Measurements from ENCODE around the gene PLCH1.
A peak's percentile ranks its signal among the peaks of the same experiment; 100 is the strongest.

Gene PLCH1

DNA sequence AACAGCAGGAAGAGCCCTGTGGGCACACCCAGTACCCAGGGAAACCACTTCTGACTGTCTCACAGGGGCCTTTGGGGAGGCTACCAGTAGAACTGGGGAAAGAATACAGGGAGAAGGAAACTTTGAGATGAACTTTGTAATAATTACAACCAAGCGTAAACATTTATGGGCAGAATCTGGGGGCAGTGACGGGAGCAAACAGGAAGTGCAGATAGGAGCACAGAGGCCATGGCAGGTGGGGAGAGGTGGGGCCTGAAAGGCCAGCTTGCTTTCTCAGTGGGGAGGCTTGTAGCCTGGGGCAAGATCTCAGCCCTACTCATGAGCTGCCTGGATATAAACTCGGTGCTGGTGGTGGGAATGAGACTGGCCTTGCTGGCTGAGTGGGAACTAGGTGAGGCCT is 209.8 kb downstream of the PLCH1 start:
- Histone ChIP-seq H3K4me3 (ENCODE audit: low read length) (no peak overlapping the region), H3K36me3 (replicated peaks; ENCODE audit: low read depth, low read length) (no peaks in the 10 kb centered on the region), H3K4me1 (ENCODE audit: low read length) (no peaks in the 10 kb centered on the region), H2AFZ (ENCODE audit: low read depth, low read length) (no peak overlapping the region), H3K9me3 (ENCODE audit: insufficient read depth, low read length) (no peaks in the 10 kb centered on the region), H3K79me2 (ENCODE audit: low read length) (no peaks in the 10 kb centered on the region), H3K27ac (ENCODE audit: low read length) (no peak overlapping the region), H3K27me3 (ENCODE audit: low read depth, low read length) (no peaks in the 10 kb centered on the region), H3K9ac (ENCODE audit: low read length) (no peak overlapping the region), H3K4me2 (ENCODE audit: low read length) (no peak overlapping the region), H4K20me1 (ENCODE audit: insufficient read depth, low read length) (no peaks in the 10 kb centered on the region)
- TF ChIP-seq, protein P1, sequence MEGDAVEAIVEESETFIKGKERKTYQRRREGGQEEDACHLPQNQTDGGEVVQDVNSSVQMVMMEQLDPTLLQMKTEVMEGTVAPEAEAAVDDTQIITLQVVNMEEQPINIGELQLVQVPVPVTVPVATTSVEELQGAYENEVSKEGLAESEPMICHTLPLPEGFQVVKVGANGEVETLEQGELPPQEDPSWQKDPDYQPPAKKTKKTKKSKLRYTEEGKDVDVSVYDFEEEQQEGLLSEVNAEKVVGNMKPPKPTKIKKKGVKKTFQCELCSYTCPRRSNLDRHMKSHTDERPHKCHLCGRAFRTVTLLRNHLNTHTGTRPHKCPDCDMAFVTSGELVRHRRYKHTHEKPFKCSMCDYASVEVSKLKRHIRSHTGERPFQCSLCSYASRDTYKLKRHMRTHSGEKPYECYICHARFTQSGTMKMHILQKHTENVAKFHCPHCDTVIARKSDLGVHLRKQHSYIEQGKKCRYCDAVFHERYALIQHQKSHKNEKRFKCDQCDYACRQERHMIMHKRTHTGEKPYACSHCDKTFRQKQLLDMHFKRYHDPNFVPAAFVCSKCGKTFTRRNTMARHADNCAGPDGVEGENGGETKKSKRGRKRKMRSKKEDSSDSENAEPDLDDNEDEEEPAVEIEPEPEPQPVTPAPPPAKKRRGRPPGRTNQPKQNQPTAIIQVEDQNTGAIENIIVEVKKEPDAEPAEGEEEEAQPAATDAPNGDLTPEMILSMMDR (IDR thresholded peaks at IDR 0.05; ENCODE audit: low read depth, low read length): no peak
- no peak for TF ChIP-seq EZH2phosphoT487 (IDR thresholded peaks at IDR 0.05; ENCODE audit: low read depth)

DNA sequence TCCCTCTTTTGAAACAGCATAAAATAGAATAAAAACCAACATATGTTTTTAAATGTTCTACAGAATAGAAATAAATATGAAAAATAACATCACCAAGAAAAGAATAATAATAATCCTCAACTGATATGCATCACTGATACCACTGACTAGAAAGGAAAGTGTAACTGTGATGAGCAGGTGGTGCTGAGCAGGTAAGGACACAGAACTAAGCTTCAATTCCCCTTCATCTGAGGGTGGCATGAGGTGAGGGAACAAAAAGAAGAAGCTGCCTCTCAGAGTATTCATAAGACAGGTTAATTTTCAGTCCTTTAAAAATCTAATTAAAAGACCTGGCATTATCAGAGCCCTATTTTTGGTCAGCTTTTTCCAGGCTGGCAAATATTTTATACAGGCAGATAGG is 216.3 kb downstream of the PLCH1 start:
- H3K27ac ChIP-seq (ENCODE audit: low read length): no peak overlapping the region
- no peak overlapping the region for H2AFZ ChIP-seq (ENCODE audit: low read depth, low read length)
- H3K36me3 ChIP-seq (replicated peaks; ENCODE audit: low read depth, low read length): no peaks in the 10 kb centered on the region
- no peaks in the 10 kb centered on the region for H3K79me2 ChIP-seq (ENCODE audit: low read length)
- H4K20me1 ChIP-seq (ENCODE audit: insufficient read depth, low read length): no peaks in the 10 kb centered on the region
- TF ChIP-seq EZH2phosphoT487 (IDR thresholded peaks at IDR 0.05; ENCODE audit: low read depth): no peak
- TF ChIP-seq, protein P1 (IDR thresholded peaks at IDR 0.05; ENCODE audit: low read depth, low read length): no peak
- no peaks in the 10 kb centered on the region for H3K27me3 ChIP-seq (ENCODE audit: low read depth, low read length)
- H3K4me2 ChIP-seq (ENCODE audit: low read length): no peak overlapping the region
- no peak overlapping the region for H3K4me3 ChIP-seq (ENCODE audit: low read length)
- H3K4me1 ChIP-seq (ENCODE audit: low read length): peaks cover 26% of the 10 kb centered on the region
- no peak overlapping the region for H3K9ac ChIP-seq (ENCODE audit: low read length)
- H3K9me3 ChIP-seq (ENCODE audit: insufficient read depth, low read length): no peaks in the 10 kb centered on the region

DNA sequence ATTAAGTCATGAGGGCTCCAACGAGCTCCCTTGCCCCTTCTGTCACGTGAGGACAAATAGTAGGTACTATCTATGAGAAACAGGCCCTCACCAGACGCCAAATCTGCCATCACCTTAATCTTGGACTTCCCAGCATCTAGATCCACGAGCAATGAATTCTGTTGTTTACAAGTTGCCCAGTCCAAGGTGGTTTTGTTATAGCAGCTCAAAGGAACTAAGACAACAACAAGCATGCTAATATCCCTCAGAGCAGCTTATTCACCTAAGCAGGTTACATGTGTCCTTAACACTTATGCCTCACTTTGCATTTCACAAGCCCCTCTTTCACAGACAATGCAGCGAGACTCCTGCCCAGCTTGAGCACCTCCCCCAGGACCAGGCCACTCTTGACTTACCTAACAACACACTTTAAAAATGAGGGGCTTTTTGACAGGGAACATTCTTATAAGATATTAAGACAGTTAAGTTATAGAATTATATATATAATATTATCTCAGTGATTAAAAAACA is 219.5 kb downstream of the PLCH1 start:
- Histone ChIP-seq H4K20me1 (ENCODE audit: insufficient read depth, low read length) (no peaks in the 10 kb centered on the region), H3K79me2 (ENCODE audit: low read length) (no peaks in the 10 kb centered on the region), H3K4me1 (ENCODE audit: low read length) (peaks cover 29% of the 10 kb centered on the region), H3K9ac (ENCODE audit: low read length) (no peak overlapping the region), H3K27ac (ENCODE audit: low read length) (no peak overlapping the region), H2AFZ (ENCODE audit: low read depth, low read length) (no peak overlapping the region), H3K27me3 (ENCODE audit: low read depth, low read length) (peaks cover under 1% of the 10 kb centered on the region; the same call in 1 of the 2 replicates), H3K36me3 (replicated peaks; ENCODE audit: low read depth, low read length) (no peaks in the 10 kb centered on the region), H3K4me2 (ENCODE audit: low read length) (no peak overlapping the region), H3K9me3 (ENCODE audit: insufficient read depth, low read length) (no peaks in the 10 kb centered on the region), H3K4me3 (ENCODE audit: low read length) (no peak overlapping the region)
- TF ChIP-seq EZH2phosphoT487 (IDR thresholded peaks at IDR 0.05; ENCODE audit: low read depth): no peak
- TF ChIP-seq, protein P1 (IDR thresholded peaks at IDR 0.05; ENCODE audit: low read depth, low read length): no peak

DNA sequence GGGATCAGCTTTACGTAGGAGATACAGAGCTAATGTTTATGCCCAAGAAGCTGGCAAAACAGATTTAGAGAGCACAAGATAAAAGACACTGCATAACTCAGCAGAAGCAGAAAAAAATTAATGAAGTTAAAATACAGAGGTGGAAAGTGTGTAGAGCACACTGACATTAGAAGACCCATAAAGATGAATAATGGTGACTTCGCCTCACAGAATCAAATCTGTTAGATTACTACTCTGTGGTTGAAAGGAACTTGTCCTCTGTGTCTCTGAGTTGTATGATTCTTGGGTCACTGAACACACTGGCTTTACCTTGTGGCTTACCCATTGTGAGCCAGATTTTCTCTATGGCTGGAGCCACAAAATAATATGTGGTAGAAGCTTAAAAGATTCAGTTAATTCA is 224.4 kb downstream of the PLCH1 start:
- Histone ChIP-seq H3K36me3 (replicated peaks; ENCODE audit: low read depth, low read length) (no peaks in the 10 kb centered on the region), H3K9me3 (ENCODE audit: insufficient read depth, low read length) (no peaks in the 10 kb centered on the region), H3K4me2 (ENCODE audit: low read length) (peak overlapping the region; percentile 64), H3K4me1 (ENCODE audit: low read length) (peaks cover 46% of the 10 kb centered on the region), H3K9ac (ENCODE audit: low read length) (no peak overlapping the region), H4K20me1 (ENCODE audit: insufficient read depth, low read length) (no peaks in the 10 kb centered on the region), H3K79me2 (ENCODE audit: low read length) (no peaks in the 10 kb centered on the region), H3K27ac (ENCODE audit: low read length) (no peak overlapping the region), H2AFZ (ENCODE audit: low read depth, low read length) (no peak overlapping the region), H3K4me3 (ENCODE audit: low read length) (no peak overlapping the region), H3K27me3 (ENCODE audit: low read depth, low read length) (peaks cover 9% of the 10 kb centered on the region; the same call in 1 of the 2 replicates)
- TF ChIP-seq EZH2phosphoT487 (IDR thresholded peaks at IDR 0.05; ENCODE audit: low read depth): no peak
- TF ChIP-seq, protein P1 (IDR thresholded peaks at IDR 0.05; ENCODE audit: low read depth, low read length): no peak
